T-cell (primary cell): ENCODE results near the gene PRCC. TPM values are rescaled to one million over a fixed set of nuclear protein-coding genes. Genes with fewer than 3 reads are reported as not detected.

Experiments
- ATAC-seq, 4 experiments: fragments of 200-7000 bp in 3 of 4; fragments of 150-1000 bp in 1 of 4; cut with Tn5 transposase; replicated peaks in 1 of 4; 1 replicate in 3 of 4; 2 replicates in 1 of 4; pipeline ENCODE4 v1.10.0; 2021; ENCODE audit warnings: moderate library complexity in 3 of 4, mild to moderate bottlenecking in 2 of 4, moderate number of reproducible peaks in 1 of 4
- CTCF ChIA-PET, 2 donors: fragments of 300-600 bp; sonication (Branson Sonifier 250); formaldehyde crosslinking; loops; one replicate each; lab custom pipeline; 2022; ENCODE audit warnings: antibody characterized with exemption in 2 of 2; lab: Charles Lee
- POLR2A ChIA-PET, 2 donors: fragments of 300-600 bp; sonication (Branson Sonifier 250); formaldehyde crosslinking; loops; one replicate each; lab custom pipeline; 2022; ENCODE audit warnings: antibody characterized with exemption in 2 of 2; lab: Charles Lee
- DNase-seq, 35 experiments: peaks; one replicate each; pipeline versions ENCODE4 v3.0.0 to v3.0.0-alpha.2; 2013 to 2023
- H3K27ac ChIP-seq: one replicate; pipeline ENCODE4 v1.5.1; 2013; ENCODE audit warnings: low read length
- H3K27me3 ChIP-seq, 2 experiments: replicated peaks in 1 of 2; 1 replicate in 1 of 2; 2 replicates in 1 of 2; pipeline versions ENCODE4 v1.6.1 to v1.7.0; 2013; ENCODE audit warnings: low read length in 1 of 2, mixed read lengths in 1 of 2; ENCODE audit not compliant: control insufficient read depth in 2 of 2, insufficient read depth in 2 of 2; ENCODE audit errors: extremely low read depth in 1 of 2
- H3K36me3 ChIP-seq, 2 donors: 1 replicate in 1 of 2; 2 replicates in 1 of 2; pipeline versions ENCODE4 v1.6.1 to v1.7.0; 2013; ENCODE audit warnings: low read length in 1 of 2; ENCODE audit not compliant: control insufficient read depth in 2 of 2, insufficient read depth in 1 of 2; ENCODE audit errors: extremely low read depth in 1 of 2
- H3K4me1 ChIP-seq, 2 experiments: 1 replicate in 1 of 2; 2 replicates in 1 of 2; pipeline versions ENCODE4 v1.6.1 to v1.7.0; 2013; ENCODE audit warnings: low read length in 2 of 2, mixed read lengths in 1 of 2; ENCODE audit not compliant: insufficient read depth in 2 of 2, control insufficient read depth in 1 of 2; ENCODE audit errors: extremely low read depth in 1 of 2
- H3K4me3 ChIP-seq, 2 donors: 1 replicate in 1 of 2; 2 replicates in 1 of 2; pipeline versions ENCODE4 v1.5.1 to v1.7.0; 2013; ENCODE audit warnings: mild to moderate bottlenecking in 2 of 2, low read length in 1 of 2, moderate library complexity in 1 of 2; ENCODE audit not compliant: control insufficient read depth in 1 of 2; ENCODE audit errors: extremely low read depth in 1 of 2
- H3K9me3 ChIP-seq: 2 replicates; pipeline ENCODE4 v1.7.0; 2013
- H3K27ac Mint-ChIP-seq, 2 donors: one replicate each; pipeline ENCODE4 v1.8.0; 2020 to 2021; ENCODE audit warnings: mild to moderate bottlenecking in 2 of 2, mixed read lengths in 2 of 2
- H3K27me3 Mint-ChIP-seq, 2 donors: one replicate each; pipeline ENCODE4 v1.8.0; 2021 to 2022; ENCODE audit warnings: mixed read lengths in 2 of 2
- H3K36me3 Mint-ChIP-seq: one replicate; pipeline ENCODE4 v1.8.0; 2021; ENCODE audit warnings: mixed read lengths
- H3K4me1 Mint-ChIP-seq, 3 donors: one replicate each; pipeline ENCODE4 v1.8.0; 2020 to 2022; ENCODE audit warnings: mixed read lengths in 3 of 3, mild to moderate bottlenecking in 1 of 3
- H3K4me3 Mint-ChIP-seq, 3 donors: one replicate each; pipeline ENCODE4 v1.8.0; 2020 to 2022; ENCODE audit warnings: mild to moderate bottlenecking in 3 of 3, mixed read lengths in 3 of 3, moderate library complexity in 3 of 3
- H3K9me3 Mint-ChIP-seq, 3 donors: one replicate each; pipeline ENCODE4 v1.8.0; 2020 to 2022; ENCODE audit warnings: mixed read lengths in 3 of 3
- WGBS: methylation state at CpG from one replicate; pipeline ENCODE4 v1.1.5; 2013; ENCODE audit warnings: missing lambda C conversion rate; ENCODE audit not compliant: insufficient coverage; 5-methylcytosine and 5-hydroxymethylcytosine counted together
- total RNA-seq, 35 experiments: library from RNA in 6 of 35; stranded (reverse) in 6 of 35; fragments of 120-200 nt in 1 of 35; gene quantifications; one replicate each; pipeline versions ENCODE4 v1.2.1 to v1.2.4 and lab custom pipeline; 2013 to 2026

Gene PRCC
- total RNA-seq, 5 donors from 2014 or later (not counting 1 experiment from before 2014, with no cell fraction given): 55.3 to 67.7 (median 65.4) TPM

DNA sequence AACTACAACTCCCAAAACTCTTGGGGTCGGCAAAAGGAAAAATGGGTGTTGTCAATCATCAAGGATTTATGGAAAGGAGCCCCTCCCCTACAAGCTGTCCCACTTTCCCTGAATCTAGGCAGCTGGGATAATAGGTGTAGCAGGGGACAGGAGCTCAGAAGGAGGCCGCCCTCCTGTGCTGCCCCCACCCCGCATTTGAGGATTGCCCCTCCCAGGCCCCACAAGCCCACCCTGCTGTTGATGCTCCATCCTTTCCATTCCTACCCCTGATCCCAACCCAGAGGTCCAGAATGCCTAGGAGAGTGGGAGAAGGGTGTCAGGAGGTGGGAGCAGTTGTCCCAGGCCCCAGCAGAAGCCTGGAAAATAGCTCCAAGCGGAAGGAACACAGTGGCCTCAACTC is 24.5 kb upstream of the PRCC start:
- H3K27me3 Mint-ChIP-seq: no peaks in the 10 kb centered on the region
- WGBS: 100% methylated on average over 1 of the region's 4 CpGs
- Histone ChIP-seq H3K27me3 (no peaks in the 10 kb centered on the region), H3K9me3 (no peaks in the 10 kb centered on the region), H3K27ac (no peak overlapping the region), H3K4me1 (peaks cover 25 to 36% of the 10 kb centered on the region in 2 experiments), H3K36me3 (peaks cover 16 to 26% of the 10 kb centered on the region in 2 donors), H3K4me3 (no peak overlapping the region)
- peak overlapping the region; percentile 39 to 43 for H3K27ac Mint-ChIP-seq
- peaks cover 59 to 62% (median 59%) of the 10 kb centered on the region in 3 donors for H3K4me1 Mint-ChIP-seq
- H3K36me3 Mint-ChIP-seq: peaks cover 33% of the 10 kb centered on the region
- no peak overlapping the region for H3K4me3 Mint-ChIP-seq
- H3K9me3 Mint-ChIP-seq: peaks cover 0 to 3% (median 0%) of the 10 kb centered on the region in 3 donors
- CTCF ChIA-PET: interaction anchor here in 1 of 2 donors (1.5 kb wide), 1 partner anchor 17 kb away, joined by 3 read pairs; no protein-coding TSS in a partner anchor
- POLR2A ChIA-PET: interaction anchor here in 1 of 2 donors (0.6 kb wide), 1 partner anchor 54 kb away, joined by 3 read pairs; no protein-coding TSS in a partner anchor
- ATAC-seq (no peak), DNase-seq (no peak)

DNA sequence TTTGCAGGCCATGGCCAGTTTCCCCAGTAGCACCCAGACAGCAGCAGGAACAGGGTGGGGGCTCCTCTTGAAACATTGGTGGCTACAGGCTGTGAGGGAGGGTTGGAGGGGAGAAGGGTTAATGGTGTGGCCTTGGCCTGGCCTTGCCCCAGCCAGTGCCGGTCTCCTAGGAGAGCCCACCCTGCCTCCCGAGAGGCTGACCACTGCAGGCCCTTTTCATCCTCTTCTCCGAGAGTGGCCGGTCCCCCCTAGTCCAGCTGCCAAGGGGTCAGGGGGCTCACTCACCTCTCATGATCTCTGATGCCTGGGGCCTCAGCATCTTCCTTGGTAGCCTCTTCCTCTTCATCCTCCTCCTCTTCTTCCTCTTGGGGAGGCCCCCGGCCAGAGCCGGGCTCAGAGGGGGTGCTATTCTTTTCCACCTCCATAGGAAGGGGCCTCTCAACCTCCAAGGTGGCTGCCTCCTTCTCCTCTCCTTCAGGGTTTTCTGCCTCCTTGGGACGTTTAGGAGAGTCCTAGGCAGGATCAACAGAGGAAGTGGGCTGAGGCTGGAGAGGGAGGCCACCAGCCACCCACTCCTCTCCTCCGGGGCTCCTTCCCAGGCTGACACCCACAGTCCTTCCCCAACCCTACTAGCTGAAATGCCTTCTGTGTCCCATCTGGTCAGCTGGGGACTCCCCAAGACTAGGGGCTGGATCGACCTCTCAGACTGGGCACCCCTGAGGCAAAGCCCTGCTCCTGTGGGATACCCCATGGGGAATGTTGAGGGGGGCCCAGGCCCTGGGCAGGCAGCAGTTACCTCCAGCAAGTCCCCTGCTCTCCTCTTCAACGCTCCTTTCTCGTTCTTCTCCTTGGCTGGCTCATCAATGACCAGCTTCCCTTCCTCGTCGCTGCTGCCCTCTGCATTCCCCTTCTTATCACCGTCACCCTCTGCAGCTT is 23.7 kb upstream of the PRCC start:
- Mint-ChIP-seq H3K4me1 (peaks cover 63 to 66% (median 64%) of the 10 kb centered on the region in 3 donors), H3K9me3 (peaks cover 0 to 3% (median 0%) of the 10 kb centered on the region in 3 donors), H3K27ac (peak overlapping the region; percentile 16 to 50), H3K4me3 (no peak overlapping the region), H3K27me3 (no peaks in the 10 kb centered on the region), H3K36me3 (peaks cover 33% of the 10 kb centered on the region)
- POLR2A ChIA-PET: no interaction called here
- WGBS: 98% methylated on average over 9 of the region's 14 CpGs
- DNase-seq (no peak), ATAC-seq (no peak)
- Histone ChIP-seq H3K27ac (no peak overlapping the region), H3K36me3 (peaks cover 14 to 26% of the 10 kb centered on the region in 2 donors), H3K9me3 (no peaks in the 10 kb centered on the region), H3K27me3 (no peaks in the 10 kb centered on the region), H3K4me3 (no peak overlapping the region), H3K4me1 (peaks cover 33 to 44% of the 10 kb centered on the region in 2 experiments)
- CTCF ChIA-PET: interaction anchor here in 1 of 2 donors (1.5 kb wide), 1 partner anchor 18 kb away, joined by 3 read pairs; no protein-coding TSS in a partner anchor

DNA sequence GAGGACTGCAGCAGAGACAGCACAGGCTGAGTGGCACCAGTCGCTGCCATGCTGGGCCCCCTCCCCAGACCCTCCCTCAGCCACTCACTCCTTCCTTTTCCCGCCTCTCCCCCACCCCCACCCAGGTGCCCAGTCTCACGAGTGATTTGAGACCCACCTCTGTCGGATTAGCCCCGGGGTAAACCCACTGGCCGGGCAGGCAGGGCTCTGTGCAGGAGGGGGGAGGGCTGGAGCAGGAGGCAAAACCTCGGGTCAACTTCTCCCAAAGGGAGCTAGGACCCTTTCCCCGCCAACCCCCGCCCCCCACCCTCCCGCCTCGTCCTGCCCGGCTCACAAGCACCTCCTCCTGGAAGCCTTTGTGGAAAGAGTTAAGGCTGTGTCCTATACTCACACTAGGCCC is 23.0 kb upstream of the PRCC start:
- ATAC-seq (no peak), DNase-seq (no peak)
- Histone ChIP-seq H3K4me1 (peaks cover 38 to 51% of the 10 kb centered on the region in 2 experiments), H3K36me3 (peaks cover 14 to 26% of the 10 kb centered on the region in 2 donors), H3K4me3 (no peak overlapping the region), H3K27ac (no peak overlapping the region), H3K27me3 (no peaks in the 10 kb centered on the region), H3K9me3 (no peaks in the 10 kb centered on the region)
- ChIA-PET POLR2A (interaction anchor here in 1 of 2 donors (0.6 kb wide), 1 partner anchor 787 kb away, joined by 5 read pairs; no protein-coding TSS in a partner anchor), CTCF (no interaction called here)
- Mint-ChIP-seq H3K9me3 (peaks cover 0 to 3% (median 0%) of the 10 kb centered on the region in 3 donors), H3K27me3 (no peaks in the 10 kb centered on the region), H3K27ac (peak overlapping the region; percentile 50 to 91), H3K4me3 (no peak overlapping the region), H3K4me1 (peaks cover 63 to 66% (median 64%) of the 10 kb centered on the region in 3 donors), H3K36me3 (peaks cover 33% of the 10 kb centered on the region)
- WGBS: 100% methylated on average over 1 of the region's 12 CpGs

DNA sequence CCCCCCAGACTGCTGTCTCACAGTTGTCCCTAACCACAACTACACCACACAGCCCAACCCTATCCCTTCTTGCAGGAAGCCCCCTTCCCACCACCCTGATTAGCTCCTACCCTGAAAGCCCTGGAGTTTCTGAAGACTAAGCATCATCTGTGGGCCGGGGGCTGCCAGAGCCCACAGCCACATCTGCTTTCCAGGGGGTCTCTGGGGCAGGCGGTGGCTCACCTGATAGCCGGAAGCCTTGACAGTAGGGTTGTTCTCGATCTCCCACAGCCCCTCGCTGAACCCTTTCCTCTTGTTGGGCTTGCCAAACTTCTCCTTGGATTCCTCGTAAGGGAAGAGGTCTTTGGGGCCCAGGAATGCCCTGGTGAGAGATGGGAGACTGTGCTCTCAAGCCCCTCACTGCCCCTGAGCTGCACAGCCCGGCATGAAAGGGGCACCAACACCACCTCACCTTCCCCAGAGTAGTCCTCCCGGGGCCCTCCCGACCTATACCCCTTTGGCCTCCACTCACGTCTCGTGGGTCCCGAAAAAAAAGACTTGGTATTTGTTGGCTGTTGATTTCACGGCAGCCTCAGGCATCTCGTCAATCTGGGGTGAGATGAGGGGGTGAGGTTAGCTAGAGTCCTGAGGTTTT is 22.4 kb upstream of the PRCC start:
- DNase-seq (no peak), ATAC-seq (no peak)
- H3K27ac ChIP-seq: no peak overlapping the region
- POLR2A ChIA-PET: interaction anchor here in 1 of 2 donors (0.6 kb wide), 1 partner anchor 788 kb away, joined by 5 read pairs; no protein-coding TSS in a partner anchor
- Mint-ChIP-seq H3K27ac (peak overlapping the region; percentile 89 to 91), H3K27me3 (no peaks in the 10 kb centered on the region), H3K4me3 (no peak overlapping the region), H3K4me1 (peaks cover 68 to 70% (median 68%) of the 10 kb centered on the region in 3 donors), H3K9me3 (peaks cover 0 to 3% (median 0%) of the 10 kb centered on the region in 3 donors), H3K36me3 (peaks cover 33% of the 10 kb centered on the region)
- peaks cover 41 to 57% of the 10 kb centered on the region in 2 experiments for H3K4me1 ChIP-seq
- H3K36me3 ChIP-seq: peaks cover 14 to 26% of the 10 kb centered on the region in 2 donors
- CTCF ChIA-PET: no interaction called here
- no peaks in the 10 kb centered on the region for H3K9me3 ChIP-seq
- whole genome bisulfite sequencing: 79% methylated on average over 6 of the region's 14 CpGs
- H3K4me3 ChIP-seq: no peak overlapping the region
- H3K27me3 ChIP-seq: no peaks in the 10 kb centered on the region

DNA sequence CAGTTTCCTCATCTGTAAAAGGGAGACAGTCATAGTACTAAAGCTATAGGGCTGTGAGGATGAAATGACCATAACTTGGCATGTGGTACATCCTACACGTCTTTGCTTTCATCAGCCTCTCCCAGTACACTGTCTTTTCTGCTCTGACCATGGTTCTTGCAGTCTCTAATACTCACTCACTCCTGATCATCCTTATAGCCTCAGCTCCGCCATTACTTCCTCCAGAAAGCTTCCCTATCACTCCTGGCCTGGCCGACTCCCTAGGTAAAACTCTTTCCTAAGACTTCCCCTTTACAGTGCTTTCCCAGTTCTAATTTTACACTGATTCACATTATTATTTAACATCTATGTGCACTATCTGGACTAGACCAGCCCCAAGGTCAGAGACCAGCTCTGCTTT is 21.5 kb upstream of the PRCC start:
- Mint-ChIP-seq H3K36me3 (peaks cover 33% of the 10 kb centered on the region), H3K27ac (peak overlapping the region; percentile 89 to 91), H3K4me1 (peaks cover 66 to 68% (median 67%) of the 10 kb centered on the region in 3 donors), H3K27me3 (no peaks in the 10 kb centered on the region), H3K4me3 (peak overlapping the region in 1 of 3 donors; percentile 92), H3K9me3 (peaks cover 0 to 3% (median 0%) of the 10 kb centered on the region in 3 donors)
- no peak for ATAC-seq
- WGBS: 73% methylated on average over 3 of the region's 3 CpGs
- Histone ChIP-seq H3K27me3 (no peaks in the 10 kb centered on the region), H3K36me3 (peaks cover 14 to 26% of the 10 kb centered on the region in 2 donors), H3K9me3 (no peaks in the 10 kb centered on the region), H3K4me1 (peaks cover 41 to 58% of the 10 kb centered on the region in 2 experiments), H3K4me3 (no peak overlapping the region), H3K27ac (peak overlapping the region; percentile 92)
- ChIA-PET CTCF (no interaction called here), POLR2A (no interaction called here)
- no peak for DNase-seq

DNA sequence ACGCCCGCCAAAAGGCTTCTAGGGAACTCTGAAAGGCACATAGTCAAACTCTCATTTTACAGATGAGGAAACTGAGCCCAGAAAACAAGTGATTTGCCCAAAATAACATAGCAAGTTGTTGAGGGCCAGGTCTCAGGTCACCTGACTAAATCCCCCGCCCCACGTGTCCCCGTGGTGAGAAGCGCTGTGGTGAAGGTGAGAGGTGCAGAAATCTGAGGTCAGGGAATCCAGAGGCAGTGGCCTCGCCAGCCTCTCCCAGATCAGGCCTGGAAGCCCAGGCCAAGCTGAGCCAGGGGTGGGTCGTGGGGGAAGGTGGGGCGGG is 21.0 kb upstream of the PRCC start:
- Histone ChIP-seq H3K4me3 (no peak overlapping the region), H3K27me3 (no peaks in the 10 kb centered on the region), H3K9me3 (no peaks in the 10 kb centered on the region), H3K4me1 (peaks cover 41 to 55% of the 10 kb centered on the region in 2 experiments), H3K36me3 (peaks cover 14 to 26% of the 10 kb centered on the region in 2 donors), H3K27ac (peak overlapping the region; percentile 92)
- peak overlapping the region in 2 of 3 donors; percentile 59 to 92 for H3K4me3 Mint-ChIP-seq
- H3K9me3 Mint-ChIP-seq: peaks cover 0 to under 1% (median 0%) of the 10 kb centered on the region in 3 donors
- WGBS: no CpG with 5 or more reads among the region's 9 CpGs
- DNase-seq: peak in 2 of 35 experiments; percentile 15 to 56
- peak overlapping the region; percentile 89 to 91 for H3K27ac Mint-ChIP-seq
- ATAC-seq: no peak
- H3K36me3 Mint-ChIP-seq: peaks cover 31% of the 10 kb centered on the region
- H3K27me3 Mint-ChIP-seq: no peaks in the 10 kb centered on the region
- peaks cover 62 to 63% (median 62%) of the 10 kb centered on the region in 3 donors for H3K4me1 Mint-ChIP-seq
- POLR2A ChIA-PET: no interaction called here
- CTCF ChIA-PET: no interaction called here
